ENCODE measurements around the gene SERPINB8.

DNA sequence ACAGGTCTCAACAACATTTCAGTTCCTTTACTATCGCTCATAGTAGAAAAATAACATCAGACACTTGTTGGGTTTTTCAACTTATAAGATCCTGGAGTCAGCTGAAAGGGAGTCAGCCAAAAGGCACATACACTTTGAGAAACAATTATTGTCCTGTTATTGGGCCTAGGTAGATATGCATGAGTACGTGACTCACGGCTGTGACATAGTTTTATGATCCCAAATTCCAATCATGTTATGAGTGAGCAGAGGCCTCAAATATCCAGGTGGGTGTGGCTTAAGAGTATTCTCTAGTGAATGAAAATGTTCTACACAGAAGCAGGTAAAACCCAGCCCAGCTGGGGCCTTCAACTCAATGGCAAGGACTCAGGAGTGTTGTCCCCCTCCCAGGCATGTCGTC is 27.2 kb downstream of the SERPINB8 start:
- TF ChIP-seq, protein P1, sequence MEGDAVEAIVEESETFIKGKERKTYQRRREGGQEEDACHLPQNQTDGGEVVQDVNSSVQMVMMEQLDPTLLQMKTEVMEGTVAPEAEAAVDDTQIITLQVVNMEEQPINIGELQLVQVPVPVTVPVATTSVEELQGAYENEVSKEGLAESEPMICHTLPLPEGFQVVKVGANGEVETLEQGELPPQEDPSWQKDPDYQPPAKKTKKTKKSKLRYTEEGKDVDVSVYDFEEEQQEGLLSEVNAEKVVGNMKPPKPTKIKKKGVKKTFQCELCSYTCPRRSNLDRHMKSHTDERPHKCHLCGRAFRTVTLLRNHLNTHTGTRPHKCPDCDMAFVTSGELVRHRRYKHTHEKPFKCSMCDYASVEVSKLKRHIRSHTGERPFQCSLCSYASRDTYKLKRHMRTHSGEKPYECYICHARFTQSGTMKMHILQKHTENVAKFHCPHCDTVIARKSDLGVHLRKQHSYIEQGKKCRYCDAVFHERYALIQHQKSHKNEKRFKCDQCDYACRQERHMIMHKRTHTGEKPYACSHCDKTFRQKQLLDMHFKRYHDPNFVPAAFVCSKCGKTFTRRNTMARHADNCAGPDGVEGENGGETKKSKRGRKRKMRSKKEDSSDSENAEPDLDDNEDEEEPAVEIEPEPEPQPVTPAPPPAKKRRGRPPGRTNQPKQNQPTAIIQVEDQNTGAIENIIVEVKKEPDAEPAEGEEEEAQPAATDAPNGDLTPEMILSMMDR (IDR thresholded peaks at IDR 0.05): no peak
- TF ChIP-seq POLR2A (IDR thresholded peaks at IDR 0.05): no peak
